NOMO-1 (cell line): ENCODE measurements around the gene GLRX.

ENCODE experiments used
- DNase-seq, 2 experiments: peaks; one replicate each; lab custom pipeline; 2025; ENCODE audit not compliant: unreplicated experiment in 2 of 2; lab: John Stamatoyannopoulos, UW

Gene GLRX

GRCh38 chr5:95810305-95811125 lies 12.0 kb downstream of the GLRX start:
- DNase-seq: no peak

GRCh38 chr5:95809414-95809960 lies 13.0 kb downstream of the GLRX start:
- DNase-seq: no peak

GRCh38 chr5:95808686-95809413 lies 13.7 kb downstream of the GLRX start:
- peak; percentile 96 to 98 for DNase-seq

- no peak for DNase-seq
Observed at GRCh38 chr5:95808013-95808685, 14.4 kb downstream of the GLRX start.

GRCh38 chr5:95806687-95807086 lies 15.8 kb downstream of the GLRX start:
- no peak for DNase-seq

GRCh38 chr5:95804736-95805539 lies 17.6 kb downstream of the GLRX start:
- no peak for DNase-seq

GRCh38 chr5:95803271-95804148 lies 19.0 kb downstream of the GLRX start:
- no peak for DNase-seq

GRCh38 chr5:95801961-95802360 lies 20.6 kb downstream of the GLRX start:
- DNase-seq: no peak

- no peak for DNase-seq
Observed at GRCh38 chr5:95801532-95801931, 21.0 kb downstream of the GLRX start.

- DNase-seq: no peak
Observed at GRCh38 chr5:95800553-95800952, 22.0 kb downstream of the GLRX start.

- no peak for DNase-seq
Observed at GRCh38 chr5:95799191-95799835, 23.2 kb downstream of the GLRX start.

- DNase-seq: no peak
Observed at GRCh38 chr5:95798545-95798944, 24.0 kb downstream of the GLRX start.

GRCh38 chr5:95798048-95798447 lies 24.5 kb downstream of the GLRX start:
- DNase-seq: no peak

- DNase-seq: no peak
Observed at GRCh38 chr5:95797301-95797700, 25.2 kb downstream of the GLRX start.

GRCh38 chr5:95794070-95794516 lies 28.4 kb downstream of the GLRX start:
- no peak for DNase-seq

GRCh38 chr5:95791751-95792150 lies 30.8 kb downstream of the GLRX start:
- DNase-seq: no peak

GRCh38 chr5:95788493-95788892 lies 34.0 kb downstream of the GLRX start:
- no peak for DNase-seq

GRCh38 chr5:95786821-95787418 lies 35.6 kb downstream of the GLRX start:
- no peak for DNase-seq
